Measurements from ENCODE around the gene DPT.

Gene DPT

GRCh38 chr1:168735974-168736373 lies 7.0 kb upstream of the DPT start:
- DNase-seq (ENCODE audit: low read depth), result no peak

- no peak for DNase-seq (ENCODE audit: low read depth)
These were observed 5.9 kb upstream of the DPT start for GRCh38 chr1:168734946-168735345.

GRCh38 chr1:168734271-168734670 lies 5.3 kb upstream of the DPT start:
- DNase-seq (ENCODE audit: low read depth), result no peak

GRCh38 chr1:168733241-168733640 lies 4.2 kb upstream of the DPT start:
- no peak for DNase-seq (ENCODE audit: low read depth)

- no peak for DNase-seq (ENCODE audit: low read depth)
These were observed 3.7 kb upstream of the DPT start for GRCh38 chr1:168732736-168733135.

- no peak for DNase-seq (ENCODE audit: low read depth)
These were observed 2.4 kb upstream of the DPT start for GRCh38 chr1:168731244-168731953.

GRCh38 chr1:168729405-168729802 lies 398 bp upstream of the DPT start:
- DNase-seq (ENCODE audit: low read depth), result no peak

GRCh38 chr1:168726719-168727118 lies 2.3 kb downstream of the DPT start:
- DNase-seq (ENCODE audit: low read depth), result no peak

- DNase-seq (ENCODE audit: low read depth), result no peak
These were observed 2.7 kb downstream of the DPT start for GRCh38 chr1:168726281-168726680.

- DNase-seq (ENCODE audit: low read depth), result no peak
These were observed 3.2 kb downstream of the DPT start for GRCh38 chr1:168725831-168726230.

GRCh38 chr1:168725060-168725459 lies 3.9 kb downstream of the DPT start:
- no peak for DNase-seq (ENCODE audit: low read depth)

GRCh38 chr1:168723000-168723399 lies 6.0 kb downstream of the DPT start:
- no peak for DNase-seq (ENCODE audit: low read depth)

GRCh38 chr1:168720839-168721238 lies 8.2 kb downstream of the DPT start:
- DNase-seq (ENCODE audit: low read depth), result no peak

GRCh38 chr1:168719306-168720111 lies 9.5 kb downstream of the DPT start:
- DNase-seq (ENCODE audit: low read depth), result no peak

GRCh38 chr1:168717906-168718891 lies 10.8 kb downstream of the DPT start:
- no peak for DNase-seq (ENCODE audit: low read depth)

- DNase-seq (ENCODE audit: low read depth), result no peak
These were observed 15.0 kb downstream of the DPT start for GRCh38 chr1:168714012-168714411.

GRCh38 chr1:168709405-168710363 lies 19.3 kb downstream of the DPT start:
- no peak for DNase-seq (ENCODE audit: low read depth)

- DNase-seq (ENCODE audit: low read depth), result no peak
These were observed 20.2 kb downstream of the DPT start for GRCh38 chr1:168708698-168709404.

- no peak for DNase-seq (ENCODE audit: low read depth)
These were observed 22.5 kb downstream of the DPT start for GRCh38 chr1:168706391-168706992.
